ENCODE results near the gene HES5. TPM values are rescaled to one million over a fixed set of nuclear protein-coding genes. Genes with fewer than 3 reads are reported as not detected.

The HES5 gene
- total and polyA plus RNA-seq, 2 of the 13 experiments (the other 11 are each of a cell fraction or from before 2014, with no cell fraction given): not detected

GRCh38 chr1:2545754-2546514 is 15.9 kb upstream of the HES5 start (continued):
- 0 out of 2 replicates have a peak, but pooled peaks have one; percentile 49 for TF ChIP-seq TFE3 (CRISPR knock-in tag; IDR thresholded peaks at IDR 0.05)
- no peak for TF ChIP-seq ZNF44 (CRISPR knock-in tag; IDR thresholded peaks at IDR 0.05)
- no peak for TF ChIP-seq ELF4 (CRISPR knock-in tag; IDR thresholded peaks at IDR 0.05; ENCODE audit: borderline replicate concordance)
- TF ChIP-seq CBX1 (IDR thresholded peaks at IDR 0.05; ENCODE audit: low read depth): no peak
- no peak for TF ChIP-seq LCORL (IDR thresholded peaks at IDR 0.05)
- TF ChIP-seq LCORL (CRISPR knock-in tag; IDR thresholded peaks at IDR 0.05): no peak
- TF ChIP-seq ZNF543 (CRISPR knock-in tag; IDR thresholded peaks at IDR 0.05): no peak
- TF ChIP-seq ZNF878 (CRISPR knock-in tag; IDR thresholded peaks at IDR 0.05): no peak
- no peak for TF ChIP-seq MTF1 (CRISPR knock-in tag; IDR thresholded peaks at IDR 0.05)
- no peak for TF ChIP-seq PCBP1 (IDR thresholded peaks at IDR 0.05; ENCODE audit: borderline replicate concordance, low read depth, low read length)
- no peak for TF ChIP-seq ZNF180 (CRISPR knock-in tag; IDR thresholded peaks at IDR 0.05; ENCODE audit: borderline replicate concordance, low read depth)
- no peak for TF ChIP-seq HMG20B (CRISPR knock-in tag; conservative IDR thresholded peaks at IDR 0.05)
- TF ChIP-seq MED13 (CRISPR knock-in tag; IDR thresholded peaks at IDR 0.05): no peak
- TF ChIP-seq U2AF2 (IDR thresholded peaks at IDR 0.05; ENCODE audit: low read depth, low read length): no peak
- no peak for TF ChIP-seq NR2F2 (IDR thresholded peaks at IDR 0.05; ENCODE audit: borderline replicate concordance, low read depth)
- peak; percentile 40; the same call in 1 of the 2 replicates for TF ChIP-seq ZNF205 (CRISPR knock-in tag; IDR thresholded peaks at IDR 0.05)
- no peak for TF ChIP-seq ZNF646 (CRISPR knock-in tag; IDR thresholded peaks at IDR 0.05)
- TF ChIP-seq ZIK1 (CRISPR knock-in tag; IDR thresholded peaks at IDR 0.05; ENCODE audit: borderline replicate concordance, low read depth): no peak
- TF ChIP-seq ZNF274 (CRISPR knock-in tag; IDR thresholded peaks at IDR 0.05): no peak
- TF ChIP-seq SOX6 (IDR thresholded peaks at IDR 0.05): no peak
- TF ChIP-seq SOX6 (CRISPR knock-in tag; IDR thresholded peaks at IDR 0.05): no peak
- no peak for TF ChIP-seq TRIM22 (IDR thresholded peaks at IDR 0.05)

Data from HepG2 (cell line).